OCI-LY7 (cell line): ENCODE data around the gene FARP2.
"Not testable (repeated sequence)": the region's sequence is repeated elsewhere in the genome, so short reads cannot be mapped to it uniquely, and the experiment has no call there.

Experiments
- EZH2phosphoT487 ChIP-seq: fragments of 200-600 bp; sonication (generic); IDR thresholded peaks from 2 replicates; pipeline ENCODE4 v1.6.1; 2018; ENCODE audit warnings: low read depth, borderline replicate concordance, mild to moderate bottlenecking, mixed run types, antibody characterized with exemption, low read length, moderate library complexity, mixed read lengths
- TF ChIP-seq, protein P1 (sequence below): fragments of 200-600 bp; sonication (generic); conservative IDR thresholded peaks from 2 replicates; pipeline ENCODE4 v1.5.1; 2014; ENCODE audit warnings: mild to moderate bottlenecking, antibody characterized with exemption, low read length, moderate library complexity, mixed read lengths

DNA sequence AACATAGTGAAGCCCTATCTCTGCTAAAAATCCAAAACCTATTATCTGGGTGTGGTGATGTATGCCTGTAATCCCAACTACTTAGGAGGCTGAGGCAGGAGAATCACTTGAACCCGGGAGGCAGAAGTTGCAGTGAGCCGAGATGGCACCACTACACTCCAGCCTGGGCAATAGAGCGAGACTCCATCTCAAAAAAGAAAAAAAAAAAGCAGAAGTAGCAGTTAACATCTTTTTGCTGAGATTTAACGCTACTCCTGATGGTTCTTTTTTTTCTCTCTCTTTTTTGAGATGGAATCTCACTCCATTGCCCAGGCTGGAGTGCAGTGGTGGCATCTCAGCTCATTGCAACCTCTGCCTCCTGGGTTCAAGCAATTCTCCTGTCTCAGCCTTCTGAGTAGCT is 36.7 kb downstream of the FARP2 start:
- TF ChIP-seq, protein P1, sequence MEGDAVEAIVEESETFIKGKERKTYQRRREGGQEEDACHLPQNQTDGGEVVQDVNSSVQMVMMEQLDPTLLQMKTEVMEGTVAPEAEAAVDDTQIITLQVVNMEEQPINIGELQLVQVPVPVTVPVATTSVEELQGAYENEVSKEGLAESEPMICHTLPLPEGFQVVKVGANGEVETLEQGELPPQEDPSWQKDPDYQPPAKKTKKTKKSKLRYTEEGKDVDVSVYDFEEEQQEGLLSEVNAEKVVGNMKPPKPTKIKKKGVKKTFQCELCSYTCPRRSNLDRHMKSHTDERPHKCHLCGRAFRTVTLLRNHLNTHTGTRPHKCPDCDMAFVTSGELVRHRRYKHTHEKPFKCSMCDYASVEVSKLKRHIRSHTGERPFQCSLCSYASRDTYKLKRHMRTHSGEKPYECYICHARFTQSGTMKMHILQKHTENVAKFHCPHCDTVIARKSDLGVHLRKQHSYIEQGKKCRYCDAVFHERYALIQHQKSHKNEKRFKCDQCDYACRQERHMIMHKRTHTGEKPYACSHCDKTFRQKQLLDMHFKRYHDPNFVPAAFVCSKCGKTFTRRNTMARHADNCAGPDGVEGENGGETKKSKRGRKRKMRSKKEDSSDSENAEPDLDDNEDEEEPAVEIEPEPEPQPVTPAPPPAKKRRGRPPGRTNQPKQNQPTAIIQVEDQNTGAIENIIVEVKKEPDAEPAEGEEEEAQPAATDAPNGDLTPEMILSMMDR: not testable (repeated sequence)
- TF ChIP-seq EZH2phosphoT487: not testable (repeated sequence)
